Stimulated activated CD8-positive, alpha-beta memory T cell treated with anti-CD3 and anti-CD28 coated beads, Interleukin-7, amount 100 ng/mL, for 48 hours (primary cell): ENCODE data around the gene FNIP2.

ENCODE experiments used
- DNase-seq, 2 donors: peaks; one replicate each; pipeline ENCODE4 v3.0.0-alpha.2; 2020; ENCODE audit warnings: low read depth in 1 of 2; ENCODE audit errors: extremely low read depth in 1 of 2

Gene FNIP2

DNA sequence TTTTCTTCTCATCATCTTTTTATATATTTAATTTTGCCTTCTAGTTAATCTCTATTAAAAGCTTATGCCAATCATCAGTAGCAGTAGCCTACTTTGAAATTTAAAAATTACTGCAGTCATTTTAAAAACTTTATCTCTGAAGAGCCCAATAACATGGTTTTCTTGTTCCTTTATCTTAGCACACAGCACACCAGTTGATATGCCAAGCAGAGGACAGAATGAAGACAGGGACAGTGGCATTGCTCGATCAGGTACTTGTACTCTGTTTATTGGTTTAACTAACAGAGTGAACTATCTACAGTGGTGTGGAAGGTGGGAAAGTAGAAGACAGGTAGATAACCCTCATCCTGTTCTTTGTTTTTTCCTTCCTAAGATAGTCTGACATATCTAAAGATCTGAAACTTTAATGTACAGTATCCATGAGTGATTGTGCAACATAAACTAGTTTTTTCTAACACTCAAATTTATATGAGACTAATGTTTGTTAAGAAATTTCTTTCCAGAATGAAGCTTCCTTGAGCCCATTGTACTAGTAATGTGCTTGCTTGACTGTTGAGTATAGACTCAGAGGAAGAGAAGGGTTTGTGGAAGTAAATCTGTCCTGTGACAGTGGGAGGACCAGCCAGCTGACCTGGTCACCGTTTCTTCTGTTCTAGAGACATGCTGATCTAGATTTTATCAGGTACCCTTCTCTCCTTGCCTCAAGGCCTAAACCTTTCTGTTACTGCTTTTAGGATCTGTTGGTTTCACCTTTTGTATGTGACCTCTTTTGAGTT is 66.6 kb downstream of the FNIP2 start:
- no peak for DNase-seq

DNA sequence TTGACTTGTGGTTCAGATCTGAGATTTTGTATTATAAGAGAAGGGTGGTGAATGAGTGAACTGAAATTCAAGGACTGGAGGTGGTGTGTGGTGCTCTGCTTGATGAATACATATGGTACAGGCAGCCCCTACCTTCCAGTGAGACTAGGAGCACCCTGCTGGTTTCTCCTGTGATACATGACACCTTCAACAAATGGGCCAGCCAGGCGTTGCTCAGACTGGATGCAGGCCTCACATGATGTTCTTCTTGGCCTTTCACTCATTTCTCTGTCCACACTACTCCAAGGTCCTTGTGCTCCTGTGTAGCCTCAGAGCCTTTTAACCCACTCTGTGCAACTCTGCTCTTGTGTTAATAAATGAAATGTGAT is 67.2 kb downstream of the FNIP2 start:
- no peak for DNase-seq

DNA sequence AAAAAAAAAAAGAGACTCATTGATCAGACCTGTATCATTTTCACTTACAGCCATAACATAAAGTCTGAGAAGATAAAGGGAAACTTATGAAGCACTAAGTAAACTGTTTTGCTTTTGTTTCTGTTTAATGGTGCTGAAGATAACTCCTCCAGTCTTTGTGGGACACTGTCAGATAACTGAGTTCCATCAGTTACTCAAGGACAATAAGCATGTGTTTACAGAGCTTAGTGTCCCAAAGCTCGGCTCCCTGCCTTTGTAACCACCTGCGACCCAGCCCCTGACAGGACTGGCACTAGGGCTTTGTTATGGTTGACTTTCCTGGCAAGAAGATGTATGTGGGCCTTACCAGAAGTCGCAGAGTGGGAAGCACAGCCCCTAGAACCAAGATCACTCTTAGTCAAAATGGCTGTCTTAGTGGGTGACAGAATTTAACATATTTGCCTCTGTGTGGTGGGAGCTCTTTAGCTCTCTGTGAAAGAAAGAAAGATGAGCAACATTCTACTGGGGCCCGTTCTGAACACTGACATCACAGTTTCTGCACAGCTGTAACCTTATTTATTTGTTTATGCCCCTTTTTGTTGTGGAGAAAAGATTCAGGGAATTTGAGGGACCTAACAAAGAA is 68.1 kb downstream of the FNIP2 start:
- no peak for DNase-seq

DNA sequence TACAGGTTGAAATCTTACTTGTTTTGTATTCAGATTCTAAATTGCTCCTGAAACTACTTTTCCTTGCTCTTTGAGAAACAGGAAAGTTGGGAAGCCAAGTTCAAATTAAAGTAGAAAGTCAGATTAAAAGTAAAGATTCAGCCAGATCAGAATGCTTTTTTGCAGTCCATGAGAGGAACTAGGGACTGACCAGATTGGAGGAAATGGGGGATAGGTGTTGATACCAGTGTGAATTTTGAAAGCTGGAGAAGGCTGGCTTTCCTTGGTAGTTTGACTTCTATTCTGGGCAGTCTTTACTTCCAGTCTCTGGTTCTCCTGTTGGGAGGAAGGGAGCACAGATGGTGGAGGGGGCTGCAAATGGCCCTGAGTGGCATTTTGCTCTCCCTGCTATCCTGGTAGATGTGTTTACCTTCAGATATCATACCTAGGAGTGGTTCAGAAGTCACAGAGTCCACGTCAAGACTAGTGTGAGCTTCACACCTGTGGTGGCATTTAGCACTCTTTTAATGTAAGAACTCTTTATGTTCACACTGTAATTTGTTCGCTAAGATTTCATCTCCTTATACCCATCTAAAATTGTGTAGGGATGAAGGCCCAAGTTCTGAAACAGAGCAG is 68.8 kb downstream of the FNIP2 start:
- no peak for DNase-seq

DNA sequence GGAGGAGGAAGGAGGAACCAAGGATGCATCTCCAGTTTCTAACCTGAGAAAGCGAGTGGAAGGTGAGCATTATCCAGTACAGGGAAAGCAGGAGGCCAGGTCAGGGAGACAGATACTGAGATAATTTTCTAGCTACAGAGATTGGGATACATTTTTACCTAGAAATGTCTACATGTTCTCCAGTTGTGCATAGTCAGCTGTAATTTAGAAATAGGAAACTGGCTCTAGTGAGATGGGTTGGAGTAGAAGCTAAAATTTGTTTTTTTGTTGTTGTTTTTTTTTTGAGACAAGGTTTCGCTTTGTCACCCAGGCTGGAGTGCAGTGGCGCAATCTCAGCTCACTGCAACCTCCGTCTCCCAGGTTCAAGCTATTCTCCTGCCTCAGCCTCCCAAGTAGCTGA is 71.3 kb downstream of the FNIP2 start:
- DNase-seq: no peak

DNA sequence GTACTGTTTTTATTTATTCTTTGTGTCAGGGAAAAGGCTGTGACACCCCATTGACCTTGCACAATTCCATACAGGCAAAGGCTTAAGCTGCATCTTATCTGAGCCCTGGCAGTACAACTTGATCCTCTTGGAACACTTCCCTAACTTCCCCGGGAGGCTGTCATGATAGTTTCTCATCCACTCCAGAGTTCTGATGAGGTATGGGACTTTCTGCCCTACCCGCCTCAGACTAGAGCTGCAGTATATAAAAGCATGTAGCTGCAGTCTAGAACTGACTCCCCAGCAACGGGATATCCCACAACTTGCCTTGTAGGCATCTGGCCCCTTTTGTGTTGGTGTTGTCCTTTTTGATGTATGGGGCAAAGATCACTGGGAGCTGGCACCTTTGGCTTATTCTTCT is 72.7 kb downstream of the FNIP2 start:
- no peak for DNase-seq

DNA sequence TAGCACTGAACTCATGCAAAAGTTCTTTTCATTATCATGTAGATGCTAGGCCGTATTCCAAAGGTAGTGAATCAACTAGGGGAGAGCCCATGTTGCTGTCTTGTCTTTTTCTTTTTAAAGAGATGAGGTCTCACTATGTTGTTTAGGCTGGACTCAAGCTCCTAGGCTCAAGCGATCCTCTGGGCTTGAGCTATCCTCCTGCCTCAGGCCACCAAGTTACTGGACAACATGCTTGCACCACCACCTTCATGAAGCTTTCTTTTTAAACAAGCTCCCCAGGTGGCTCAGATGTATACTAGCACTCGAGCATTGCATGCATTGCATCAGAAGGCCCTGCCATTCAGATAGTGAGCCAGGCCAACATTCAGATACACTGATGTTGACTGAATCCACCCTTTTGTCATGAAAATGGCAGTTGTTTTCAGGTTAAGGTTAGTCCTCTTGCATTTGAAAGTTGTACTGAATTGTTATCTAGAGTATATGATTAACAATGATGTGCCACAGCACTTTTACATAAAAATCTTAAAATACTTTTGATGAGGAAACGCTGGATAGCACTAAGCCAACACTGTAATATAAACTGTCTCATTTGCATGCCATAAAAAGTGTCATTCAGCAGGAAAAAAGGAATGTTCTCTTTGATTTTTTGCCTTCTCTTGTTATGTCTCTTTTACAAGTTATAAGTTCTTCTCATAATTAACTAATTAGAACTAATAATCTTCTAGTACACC is 76.7 kb downstream of the FNIP2 start:
- DNase-seq: no peak

DNA sequence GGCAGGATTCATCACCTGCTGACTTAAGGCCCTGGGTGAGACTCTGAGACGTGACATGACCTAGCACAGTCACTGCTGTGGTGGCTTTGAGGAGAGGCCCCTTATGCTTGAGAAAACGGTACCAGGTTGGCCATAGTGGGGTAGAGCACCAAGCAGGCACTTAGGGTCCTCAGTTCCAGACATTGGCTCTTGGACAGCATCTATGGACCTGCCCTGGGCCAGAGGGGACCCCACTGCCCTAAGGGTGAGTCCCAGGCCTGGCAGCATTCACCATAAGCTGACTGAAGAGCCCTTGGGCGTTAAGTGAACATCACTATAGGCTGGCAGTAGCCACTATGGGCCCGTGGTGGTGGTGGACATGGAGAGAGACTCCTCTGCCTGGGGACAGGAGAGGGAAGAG is 78.7 kb downstream of the FNIP2 start:
- DNase-seq: no peak

DNA sequence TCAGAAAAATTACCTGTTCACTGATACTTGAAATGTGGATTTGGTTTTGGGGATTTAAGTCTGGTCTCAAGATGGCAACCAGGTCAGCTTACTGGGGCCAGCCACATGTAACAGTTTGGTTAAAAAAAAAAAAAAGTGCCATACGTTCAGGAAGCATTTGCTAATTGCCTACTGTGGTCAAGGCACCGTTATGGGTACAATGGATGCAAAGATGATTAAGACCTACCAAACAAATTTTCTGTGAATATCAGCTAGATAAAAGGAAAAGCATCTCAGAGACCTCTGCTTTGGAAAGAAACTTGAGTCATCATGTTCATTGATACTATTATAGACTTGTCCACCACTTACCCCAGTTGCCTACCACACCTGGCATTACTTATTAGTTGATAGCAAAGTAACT is 80.9 kb downstream of the FNIP2 start:
- no peak for DNase-seq

DNA sequence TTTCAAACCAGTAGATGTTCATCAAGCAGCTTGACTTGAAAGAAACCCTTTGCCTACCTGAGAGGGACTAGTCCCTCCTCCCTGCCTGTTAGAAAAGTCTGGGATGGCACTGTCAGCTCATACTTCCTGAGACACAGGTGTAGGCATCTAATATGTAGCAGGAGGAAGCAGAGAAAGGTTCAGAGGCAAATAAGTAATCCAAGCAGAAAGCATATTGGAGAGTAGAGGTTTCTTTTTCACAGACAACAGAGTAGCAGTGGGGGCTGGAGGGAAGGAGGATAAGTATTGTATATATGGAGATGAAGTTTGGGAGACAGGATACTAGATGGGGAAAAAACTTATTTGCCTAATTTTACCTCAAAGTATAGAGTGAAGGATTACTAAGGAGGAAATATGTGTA is 81.5 kb downstream of the FNIP2 start:
- DNase-seq: no peak

DNA sequence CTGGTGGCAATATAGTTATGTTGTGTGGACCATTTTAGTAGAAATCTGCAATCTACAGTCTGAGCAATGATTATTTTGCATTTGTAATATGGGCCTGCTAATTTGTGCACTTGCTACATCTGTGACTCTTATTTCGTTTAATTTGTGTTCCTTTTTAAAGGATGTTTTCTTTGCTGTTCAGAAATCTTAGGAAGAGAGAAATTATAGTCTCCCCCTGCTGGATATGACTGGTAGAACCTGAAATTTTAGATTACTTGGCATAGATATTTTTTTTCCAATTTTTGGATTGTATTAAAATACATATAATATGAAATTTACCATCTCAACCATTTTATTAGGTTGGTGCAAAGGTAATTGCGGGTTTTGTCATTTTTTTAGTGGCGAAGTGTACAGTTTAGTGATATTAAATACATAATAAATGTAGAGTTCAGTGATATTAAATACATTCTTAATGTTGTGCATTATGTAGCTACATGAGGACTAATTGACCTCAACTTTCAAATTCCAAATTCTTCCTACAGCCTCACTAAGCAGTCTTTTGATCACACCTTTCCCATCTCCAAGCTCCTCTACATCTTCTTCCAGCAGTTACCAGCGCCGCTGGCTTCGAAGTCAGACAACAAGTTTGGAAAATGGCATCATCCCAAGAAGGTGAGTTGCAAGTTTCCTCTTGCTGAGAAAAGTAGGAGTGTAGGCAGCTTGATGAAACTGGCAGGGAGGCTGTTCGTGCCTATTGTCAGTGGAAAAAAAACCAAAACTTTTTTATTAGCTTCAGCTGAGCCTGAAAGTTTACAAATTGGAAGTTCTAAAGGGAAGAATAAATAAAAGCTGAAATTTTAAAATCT is 82.2 kb downstream of the FNIP2 start:
- no peak for DNase-seq

DNA sequence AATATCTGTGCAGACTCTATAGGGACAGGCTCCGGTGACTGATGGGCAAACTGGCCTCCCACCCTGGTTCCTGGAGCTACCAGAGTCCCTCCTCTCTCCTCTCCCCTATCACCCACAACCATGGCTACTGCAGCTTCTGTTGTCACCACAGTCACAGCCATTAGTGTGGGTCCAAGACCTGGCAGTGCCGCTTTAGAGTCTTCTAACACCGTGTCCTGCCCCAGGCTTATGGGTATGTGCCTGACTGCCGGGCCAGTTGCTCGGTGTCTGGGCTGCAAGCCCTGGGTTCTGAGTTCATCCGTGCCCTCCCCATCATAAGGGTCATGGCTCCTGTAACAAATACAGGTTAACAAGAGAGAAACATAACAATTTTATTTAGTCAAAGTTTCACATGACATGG is 85.4 kb downstream of the FNIP2 start:
- no peak for DNase-seq

DNA sequence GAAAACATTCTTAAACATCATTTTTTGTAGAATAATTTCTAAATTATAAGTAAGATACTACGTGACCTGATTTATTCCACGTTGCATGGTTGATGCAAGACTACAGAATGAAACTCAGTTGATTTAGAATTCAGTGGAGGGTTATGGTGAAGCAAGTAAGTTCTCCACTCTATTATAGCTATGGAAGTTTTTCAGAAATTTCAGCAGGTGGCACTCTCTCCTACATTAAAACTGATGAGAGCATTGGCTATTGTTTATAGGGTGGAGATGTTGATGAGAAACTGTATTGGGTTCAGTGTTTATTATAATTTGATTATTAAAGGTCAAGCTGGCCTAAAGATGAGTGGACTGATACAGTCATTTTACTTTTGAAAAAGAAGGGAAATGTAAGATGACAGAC is 88.0 kb downstream of the FNIP2 start:
- no peak for DNase-seq

DNA sequence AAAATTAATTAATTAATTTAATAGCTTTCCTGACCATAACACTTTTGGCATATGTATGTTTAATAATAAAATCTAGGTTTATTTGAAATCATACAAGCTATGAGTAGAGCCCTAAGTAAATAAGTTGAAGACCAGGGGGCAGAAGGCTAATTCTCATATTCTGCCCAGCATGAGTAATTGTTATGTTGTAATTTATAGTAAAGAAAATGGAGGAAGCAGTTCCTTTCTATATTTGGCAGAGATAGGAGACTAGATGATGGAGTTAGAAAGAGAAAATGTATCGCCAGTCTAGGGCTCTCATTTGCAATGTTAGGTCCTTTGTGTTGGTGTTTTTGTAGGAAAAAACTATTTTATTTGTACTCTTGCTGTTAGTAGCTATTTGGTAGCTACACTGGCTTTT is 89.1 kb downstream of the FNIP2 start:
- DNase-seq: no peak

DNA sequence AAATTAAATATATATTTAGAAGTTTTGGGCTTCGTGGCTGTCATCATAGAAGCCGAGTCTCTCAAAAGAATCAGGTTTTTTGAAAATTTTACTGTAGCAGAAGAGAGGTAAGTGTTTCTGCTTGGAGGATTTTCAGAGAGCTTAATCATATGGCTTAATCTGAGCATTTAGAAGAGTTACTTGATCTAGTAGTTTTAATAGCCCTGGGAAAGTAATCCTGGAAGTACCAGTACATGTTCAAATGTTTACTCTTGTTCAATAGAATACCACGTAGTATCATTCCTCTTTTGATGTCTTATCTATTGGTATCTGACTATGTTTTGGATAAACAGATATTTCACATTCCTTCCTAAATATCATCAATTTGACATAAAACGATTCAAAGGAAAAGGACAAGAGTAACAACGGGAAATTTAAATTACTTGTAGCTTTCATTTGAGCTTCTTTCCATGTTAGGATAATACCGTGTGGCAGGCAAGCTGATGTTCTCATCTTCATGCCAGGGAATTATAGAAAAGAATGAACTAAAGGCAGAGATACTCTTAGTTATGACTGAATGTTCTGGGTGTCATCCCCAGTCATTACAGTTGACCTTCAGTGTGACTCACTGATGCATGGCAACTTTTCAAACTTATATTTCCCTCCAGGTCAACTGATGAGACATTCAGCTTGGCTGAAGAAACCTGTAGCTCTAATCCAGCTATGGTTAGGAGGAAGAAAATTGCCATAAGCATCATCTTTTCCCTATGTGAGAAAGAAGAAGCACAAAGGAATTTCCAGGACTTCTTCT is 89.8 kb downstream of the FNIP2 start:
- no peak for DNase-seq

DNA sequence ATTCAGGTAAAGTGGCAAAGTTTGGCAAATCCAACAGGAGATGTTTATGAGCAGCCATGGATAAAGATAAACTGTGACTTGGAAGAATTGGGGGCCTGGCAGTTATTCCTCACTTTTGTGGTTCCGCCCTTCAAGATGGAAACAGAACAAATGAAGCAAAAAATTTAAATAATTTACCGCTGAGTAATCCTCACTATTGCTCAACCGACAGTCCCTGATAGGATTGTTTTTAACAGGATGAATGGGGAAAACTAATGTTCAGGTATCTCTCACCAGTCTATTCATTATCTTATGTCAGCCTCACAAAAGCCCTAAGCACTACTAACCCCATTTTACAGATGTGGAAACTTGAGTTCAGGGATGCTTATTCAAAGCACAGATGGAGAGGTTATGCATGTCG is 90.8 kb downstream of the FNIP2 start:
- DNase-seq: no peak

DNA sequence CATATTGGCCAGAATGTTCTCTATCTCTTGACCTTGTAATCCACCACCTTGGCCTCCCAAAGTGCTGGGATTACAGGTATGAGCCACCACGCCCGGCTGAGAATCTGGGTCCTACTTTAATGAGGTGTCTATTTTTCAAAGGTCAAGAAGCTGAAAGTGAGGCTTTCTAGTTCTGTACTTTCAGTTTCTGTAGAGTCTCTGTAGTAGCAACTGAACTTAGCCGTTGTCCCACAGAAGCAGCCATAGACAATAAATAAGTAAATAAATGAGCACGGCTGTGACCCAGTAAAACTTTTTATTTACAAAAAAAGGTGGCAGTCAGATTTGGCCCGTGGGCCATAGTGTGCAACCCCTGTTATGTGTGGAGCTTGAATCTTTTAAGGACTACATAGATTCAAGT is 92.0 kb downstream of the FNIP2 start:
- DNase-seq: no peak

DNA sequence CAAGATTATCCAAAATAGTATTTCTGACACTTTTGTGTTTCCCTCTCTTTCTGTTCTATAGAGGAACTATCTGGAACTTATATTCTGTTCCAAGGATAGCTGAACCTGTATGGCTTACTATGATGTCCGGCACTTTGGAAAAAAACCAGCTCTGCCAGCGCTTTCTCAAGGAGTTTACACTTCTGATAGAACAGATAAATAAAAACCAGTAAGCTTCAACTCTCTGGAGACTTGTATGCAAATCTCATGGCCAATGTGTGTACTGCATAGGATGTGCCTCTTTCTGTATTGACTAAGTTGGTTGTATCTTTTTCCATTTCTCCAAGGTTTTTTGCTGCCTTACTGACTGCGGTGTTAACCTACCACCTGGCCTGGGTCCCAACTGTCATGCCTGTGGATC is 92.5 kb downstream of the FNIP2 start:
- no peak for DNase-seq

DNA sequence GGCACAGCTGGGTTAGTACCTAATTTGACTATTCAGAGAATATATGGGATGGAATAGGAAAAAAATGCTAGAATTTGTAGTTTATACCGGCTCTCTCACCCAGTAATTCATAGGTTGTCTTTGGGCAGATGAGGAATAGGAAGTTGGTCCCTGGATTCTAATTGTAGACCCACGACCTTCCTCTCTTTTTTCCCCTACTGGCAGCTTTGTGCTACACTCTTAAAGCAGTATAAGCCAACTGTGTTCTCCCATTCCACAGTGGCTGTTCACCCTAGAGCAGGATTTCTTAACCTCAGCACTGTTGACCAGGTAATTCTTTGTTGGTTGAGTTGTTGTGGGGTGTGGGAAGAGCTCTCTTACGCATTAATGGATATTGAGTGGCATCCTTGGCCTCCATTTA is 92.9 kb downstream of the FNIP2 start:
- no peak for DNase-seq

DNA sequence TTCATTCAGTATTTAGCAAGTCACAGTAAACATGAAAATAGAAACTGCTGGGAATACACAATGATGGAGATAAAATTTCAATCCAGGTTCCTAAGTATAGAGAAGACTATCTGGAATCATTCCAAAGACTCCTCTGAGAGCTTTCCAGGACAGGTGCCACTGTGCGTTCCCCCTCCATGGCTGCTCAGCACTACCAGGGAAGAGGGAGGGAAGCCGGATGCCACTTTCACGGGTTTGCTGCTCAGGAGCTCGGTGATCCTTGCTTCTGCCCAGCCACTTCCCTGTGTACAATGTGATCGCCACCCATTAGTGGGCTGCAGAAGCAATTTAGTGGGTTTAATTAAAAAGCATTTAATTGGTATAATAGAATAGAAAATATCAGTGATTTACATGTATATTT is 94.5 kb downstream of the FNIP2 start:
- DNase-seq: no peak
